PC-3 (cell line): ENCODE results near the gene PPP1R2C.

Experiments
- EZH2 ChIP-seq: fragments of 300-600 bp; sonication (generic); IDR thresholded peaks from one replicate; pipeline ENCODE4 v1.6.1; 2017; ENCODE audit warnings: antibody characterized with exemption, mild to moderate bottlenecking, low read length; ENCODE audit not compliant: unreplicated experiment
- EZH2phosphoT487 ChIP-seq: fragments of 300-600 bp; sonication (generic); IDR thresholded peaks from 2 replicates; pipeline ENCODE4 v1.6.1; 2018; ENCODE audit warnings: mild to moderate bottlenecking, antibody characterized with exemption, low read length, borderline replicate concordance
- TF ChIP-seq, protein P1 (sequence below): fragments of 300-600 bp; sonication (generic); conservative IDR thresholded peaks from 2 replicates; pipeline ENCODE4 v1.5.1; 2017; ENCODE audit warnings: antibody characterized with exemption, low read depth, mild to moderate bottlenecking, low read length

DNA sequence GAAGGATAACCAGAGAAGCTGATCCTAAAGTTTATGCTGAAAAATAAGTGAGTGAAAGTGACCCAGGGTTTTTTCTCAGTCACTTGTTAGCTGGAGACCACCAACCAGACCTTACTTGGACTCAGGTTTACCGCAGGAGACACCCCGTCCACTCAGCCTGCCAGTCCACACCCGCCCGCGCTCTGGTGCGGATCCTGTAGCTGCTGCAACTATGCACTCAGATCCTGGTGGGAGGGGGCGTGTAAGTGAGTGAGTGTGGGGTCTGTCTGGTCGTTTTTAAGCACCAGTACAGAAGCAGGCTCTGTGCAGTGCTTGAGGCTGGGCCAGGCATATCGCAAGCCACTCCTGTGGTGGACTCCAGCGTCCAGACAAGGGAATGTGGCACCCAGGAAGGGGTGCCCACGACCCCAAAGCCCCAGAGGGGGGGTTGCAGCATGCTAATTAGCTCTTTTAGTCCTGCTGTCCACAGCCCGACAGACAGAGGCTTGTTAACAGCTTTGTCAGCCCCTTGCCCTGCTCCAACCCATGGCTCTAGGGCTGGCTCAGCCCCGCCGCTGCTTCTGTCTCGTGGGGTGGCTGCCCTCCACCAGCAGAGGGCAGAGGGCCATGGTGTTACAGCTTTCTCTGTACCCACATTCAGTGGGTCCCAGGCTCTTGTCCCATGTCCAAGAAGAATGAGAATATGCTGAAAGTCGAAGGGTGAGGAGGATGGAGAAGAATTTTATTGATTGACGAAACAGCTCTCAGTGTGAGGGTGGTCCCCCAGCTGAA lies 40.4 kb upstream of the PPP1R2C start:
- TF ChIP-seq, protein P1, sequence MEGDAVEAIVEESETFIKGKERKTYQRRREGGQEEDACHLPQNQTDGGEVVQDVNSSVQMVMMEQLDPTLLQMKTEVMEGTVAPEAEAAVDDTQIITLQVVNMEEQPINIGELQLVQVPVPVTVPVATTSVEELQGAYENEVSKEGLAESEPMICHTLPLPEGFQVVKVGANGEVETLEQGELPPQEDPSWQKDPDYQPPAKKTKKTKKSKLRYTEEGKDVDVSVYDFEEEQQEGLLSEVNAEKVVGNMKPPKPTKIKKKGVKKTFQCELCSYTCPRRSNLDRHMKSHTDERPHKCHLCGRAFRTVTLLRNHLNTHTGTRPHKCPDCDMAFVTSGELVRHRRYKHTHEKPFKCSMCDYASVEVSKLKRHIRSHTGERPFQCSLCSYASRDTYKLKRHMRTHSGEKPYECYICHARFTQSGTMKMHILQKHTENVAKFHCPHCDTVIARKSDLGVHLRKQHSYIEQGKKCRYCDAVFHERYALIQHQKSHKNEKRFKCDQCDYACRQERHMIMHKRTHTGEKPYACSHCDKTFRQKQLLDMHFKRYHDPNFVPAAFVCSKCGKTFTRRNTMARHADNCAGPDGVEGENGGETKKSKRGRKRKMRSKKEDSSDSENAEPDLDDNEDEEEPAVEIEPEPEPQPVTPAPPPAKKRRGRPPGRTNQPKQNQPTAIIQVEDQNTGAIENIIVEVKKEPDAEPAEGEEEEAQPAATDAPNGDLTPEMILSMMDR, result no peak
- TF ChIP-seq EZH2phosphoT487 (no peak), EZH2 (no peak)
